Hepatocyte (in vitro differentiated cells): ENCODE data around the gene ATP6AP1. TPM values are rescaled to one million over a fixed set of nuclear protein-coding genes. Genes with fewer than 3 reads are reported as not detected.
A peak's percentile ranks its signal among the peaks of the same experiment; 100 is the strongest.
"Not testable (repeated sequence)": the region's sequence is repeated elsewhere in the genome, so short reads cannot be mapped to it uniquely, and the experiment has no call there.

Source experiments
- DNase-seq: peaks from one replicate; pipeline ENCODE4 v3.0.0-alpha.2; 2016; ENCODE audit warnings: low spot score
- H2AFZ ChIP-seq: fragments of 200-600 bp; sonication (generic); 2 replicates; pipeline ENCODE4 v1.6.0; 2016; ENCODE audit warnings: antibody characterized with exemption, mild to moderate bottlenecking
- H3K27ac ChIP-seq: fragments of 200-600 bp; sonication (generic); 2 replicates; pipeline ENCODE4 v1.5.1; 2016; ENCODE audit warnings: mild to moderate bottlenecking
- H3K27me3 ChIP-seq: fragments of 200-600 bp; sonication (generic); 2 replicates; pipeline ENCODE4 v1.6.1; 2016
- H3K36me3 ChIP-seq: fragments of 200-600 bp; sonication (generic); replicated peaks from 2 replicates; pipeline ENCODE4 v1.5.1; 2016; ENCODE audit warnings: low read depth; ENCODE audit not compliant: insufficient read depth
- H3K4me1 ChIP-seq: fragments of 200-600 bp; sonication (generic); 2 replicates; pipeline ENCODE4 v1.5.1; 2016; ENCODE audit warnings: mild to moderate bottlenecking, moderate library complexity; ENCODE audit not compliant: insufficient read depth
- H3K4me2 ChIP-seq: fragments of 200-600 bp; sonication (generic); 2 replicates; pipeline ENCODE4 v1.6.0; 2016
- H3K4me3 ChIP-seq: fragments of 200-600 bp; sonication (generic); 2 replicates; pipeline ENCODE4 v1.5.1; 2016; ENCODE audit warnings: mild to moderate bottlenecking
- H3K79me2 ChIP-seq: fragments of 200-600 bp; sonication (generic); 2 replicates; pipeline ENCODE4 v1.6.0; 2017; ENCODE audit warnings: mild to moderate bottlenecking
- H3K9me2 ChIP-seq: fragments of 200-600 bp; sonication (generic); replicated peaks from 2 replicates; pipeline ENCODE4 v1.6.0; 2017; ENCODE audit warnings: mild to moderate bottlenecking; ENCODE audit not compliant: insufficient read depth
- H3K9me3 ChIP-seq: fragments of 200-600 bp; sonication (generic); 2 replicates; pipeline ENCODE4 v1.5.1; 2016; ENCODE audit warnings: low read depth, mild to moderate bottlenecking
- H4K20me1 ChIP-seq: fragments of 200-600 bp; sonication (generic); 2 replicates; pipeline ENCODE4 v1.6.0; 2016; ENCODE audit warnings: mild to moderate bottlenecking; ENCODE audit not compliant: insufficient read depth, poor library complexity, severe bottlenecking
- CTCF ChIP-seq: fragments of 200-600 bp; sonication (generic); IDR thresholded peaks from 2 replicates; pipeline ENCODE4 v1.5.1; 2016; ENCODE audit warnings: antibody characterized with exemption, mild to moderate bottlenecking; ENCODE audit not compliant: poor library complexity
- EZH2 ChIP-seq: fragments of 200-600 bp; sonication (generic); IDR thresholded peaks from 2 replicates; pipeline ENCODE4 v1.6.1; 2016; ENCODE audit warnings: antibody characterized with exemption, mild to moderate bottlenecking, borderline replicate concordance
- EZH2phosphoT487 ChIP-seq: fragments of 200-600 bp; sonication (generic); IDR thresholded peaks from one replicate; pipeline ENCODE4 v1.6.1; 2018; ENCODE audit warnings: antibody characterized with exemption, mild to moderate bottlenecking, low read depth, moderate library complexity; ENCODE audit not compliant: unreplicated experiment, severe bottlenecking
- WGBS: methylation state at CpG from one replicate; pipeline ENCODE4 v1.1.6; 2016; ENCODE audit warnings: low lambda C conversion rate; ENCODE audit errors: missing lambda C conversion rate; 5-methylcytosine and 5-hydroxymethylcytosine counted together
- polyA plus RNA-seq: library from polyadenylated mRNA; unstranded; fragments of >200 nt; fragmentation: Nextera tagmentation; extraction: Ambion mirVana; gene quantifications from 2 replicates; pipeline ENCODE4 v1.2.1, GENCODE V29; 2016
- total RNA-seq: library from RNA; depleted of rRNA; stranded (reverse); fragments of >200 nt; gene quantifications from 2 replicates; pipeline ENCODE4 v1.2.3, GENCODE V29; 2014

The ATP6AP1 gene
- total and polyA plus RNA-seq, 2 experiments from 2014 or later: 131 to 268 TPM

GRCh38 chrX:154389812-154390747, 38.4 kb upstream of the ATP6AP1 start:
- H3K9me2 ChIP-seq, H3K4me2 ChIP-seq, H2AFZ ChIP-seq, DNase-seq, H3K9me3 ChIP-seq, H3K4me1 ChIP-seq, H4K20me1 ChIP-seq, H3K36me3 ChIP-seq, H3K27me3 ChIP-seq, H3K79me2 ChIP-seq, H3K27ac ChIP-seq, H3K4me3 ChIP-seq: not testable (repeated sequence)
- WGBS: 39% methylated on average over 16 of the region's 121 CpGs

GRCh38 chrX:154396363-154396762, 32.1 kb upstream of the ATP6AP1 start:
- not testable (repeated sequence) for H3K4me1 ChIP-seq
- peaks cover 16% of the 10 kb centered on the region for H3K79me2 ChIP-seq
- 94% methylated on average over 17 of the region's 17 CpGs for WGBS

GRCh38 chrX:154396973-154397887, 31.2 kb upstream of the ATP6AP1 start:
- peaks cover 16% of the 10 kb centered on the region for H3K79me2 ChIP-seq
- 42% methylated on average over 40 of the region's 53 CpGs for WGBS
- H3K4me1 ChIP-seq: peaks cover 4% of the 10 kb centered on the region
- DNase-seq: peak; percentile 79
- H3K27ac ChIP-seq: peak overlapping the region; percentile 99
- H2AFZ ChIP-seq: peak overlapping the region; percentile 56
- peaks cover 3% of the 10 kb centered on the region for H3K36me3 ChIP-seq
- no peaks in the 10 kb centered on the region for H3K9me3 ChIP-seq
- peaks cover 24% of the 10 kb centered on the region for H4K20me1 ChIP-seq
- H3K4me2 ChIP-seq: peak overlapping the region; percentile 76
- no peaks in the 10 kb centered on the region for H3K27me3 ChIP-seq
- H3K4me3 ChIP-seq: peak overlapping the region; percentile 23
- TF ChIP-seq CTCF (no peak), EZH2 (no peak), EZH2phosphoT487 (no peak)
- H3K9me2 ChIP-seq: no peaks in the 10 kb centered on the region

More at GRCh38 chrX:154396363-154396762, 32.1 kb upstream of the ATP6AP1 start:
- H3K4me2 ChIP-seq: peak overlapping the region; percentile 76
- not testable (repeated sequence) for H3K9me2 ChIP-seq, H3K36me3 ChIP-seq, H3K9me3 ChIP-seq, H3K27me3 ChIP-seq, H2AFZ ChIP-seq, H3K4me3 ChIP-seq, DNase-seq
- H4K20me1 ChIP-seq: peaks cover 22% of the 10 kb centered on the region
- H3K27ac ChIP-seq: peak overlapping the region; percentile 99

GRCh38 chrX:154397888-154398667, 30.4 kb upstream of the ATP6AP1 start, which contains the start of gene RPL10:
TSS of gene RPL10 (plus strand) at chrX:154398377. CDS start at chrX:154398520, 143 bp downstream.
- H3K27me3 ChIP-seq: no peaks in the 10 kb centered on the region
- peak within 1 kb of the TSS; percentile 99 for H3K27ac ChIP-seq
- peak within 1 kb of the TSS; percentile 56 for H2AFZ ChIP-seq
- H3K4me1 ChIP-seq: peaks cover 4% of the 10 kb centered on the region
- peaks cover 3% of the 10 kb centered on the region for H3K36me3 ChIP-seq
- peaks cover 24% of the 10 kb centered on the region for H4K20me1 ChIP-seq
- peak; percentile 95 for DNase-seq
- no peak for TF ChIP-seq EZH2
- no peak for TF ChIP-seq EZH2phosphoT487
- TF ChIP-seq CTCF: no peak
- H3K4me2 ChIP-seq: peak within 1 kb of the TSS; percentile 80
- H3K79me2 ChIP-seq: peaks cover 16% of the 10 kb centered on the region
- WGBS: 45% methylated on average over 67 of the region's 69 CpGs
- no peaks in the 10 kb centered on the region for H3K9me3 ChIP-seq
- no peaks in the 10 kb centered on the region for H3K9me2 ChIP-seq
- peak within 1 kb of the TSS; percentile 54 for H3K4me3 ChIP-seq
